GM13976 (cell line): ENCODE data around the gene EYS.

Experiments
- DNase-seq: peaks from one replicate; pipeline ENCODE4 v3.0.0; 2012; ENCODE audit warnings: low spot score
- in situ Hi-C: fragments of 300-500 bp; cut with MboI; formaldehyde crosslinking; loops from one replicate; pipeline ENCODE4 v1.12.0; 2022; ENCODE audit warnings: low sequenced_read_pairs, mixed read lengths, inconsistent platforms; ENCODE audit not compliant: unreplicated experiment
- TF ChIP-seq, protein P1 (sequence below): IDR thresholded peaks from 2 replicates; pipeline ENCODE4 v1.5.1; 2012; ENCODE audit warnings: borderline replicate concordance, mild to moderate bottlenecking; ENCODE audit not compliant: insufficient read depth; ENCODE audit errors: extremely low read depth, missing control alignments, control extremely low read depth

The EYS gene

DNA sequence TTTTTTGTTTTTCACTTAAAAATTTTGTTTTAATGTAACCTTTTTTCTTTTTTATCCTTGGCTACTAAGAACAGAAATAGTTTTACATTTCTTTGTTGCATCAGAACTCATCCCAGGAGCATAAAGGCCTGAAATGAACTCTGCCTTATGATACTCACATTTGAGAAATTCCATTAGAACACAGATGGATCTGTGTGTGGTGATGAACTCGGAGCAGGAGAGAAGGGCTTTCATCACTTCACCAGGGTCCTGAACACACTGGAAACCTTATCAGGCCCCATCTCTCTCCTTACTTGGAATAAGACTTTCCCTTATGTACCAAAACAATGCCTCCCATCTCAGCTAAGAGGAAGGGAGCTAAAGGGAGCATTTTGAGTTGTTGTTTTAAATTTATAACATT, 1932.1 kb downstream of the EYS start:
- in situ Hi-C loops = no loop called here
- TF ChIP-seq, protein P1, sequence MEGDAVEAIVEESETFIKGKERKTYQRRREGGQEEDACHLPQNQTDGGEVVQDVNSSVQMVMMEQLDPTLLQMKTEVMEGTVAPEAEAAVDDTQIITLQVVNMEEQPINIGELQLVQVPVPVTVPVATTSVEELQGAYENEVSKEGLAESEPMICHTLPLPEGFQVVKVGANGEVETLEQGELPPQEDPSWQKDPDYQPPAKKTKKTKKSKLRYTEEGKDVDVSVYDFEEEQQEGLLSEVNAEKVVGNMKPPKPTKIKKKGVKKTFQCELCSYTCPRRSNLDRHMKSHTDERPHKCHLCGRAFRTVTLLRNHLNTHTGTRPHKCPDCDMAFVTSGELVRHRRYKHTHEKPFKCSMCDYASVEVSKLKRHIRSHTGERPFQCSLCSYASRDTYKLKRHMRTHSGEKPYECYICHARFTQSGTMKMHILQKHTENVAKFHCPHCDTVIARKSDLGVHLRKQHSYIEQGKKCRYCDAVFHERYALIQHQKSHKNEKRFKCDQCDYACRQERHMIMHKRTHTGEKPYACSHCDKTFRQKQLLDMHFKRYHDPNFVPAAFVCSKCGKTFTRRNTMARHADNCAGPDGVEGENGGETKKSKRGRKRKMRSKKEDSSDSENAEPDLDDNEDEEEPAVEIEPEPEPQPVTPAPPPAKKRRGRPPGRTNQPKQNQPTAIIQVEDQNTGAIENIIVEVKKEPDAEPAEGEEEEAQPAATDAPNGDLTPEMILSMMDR = no peak
- DNase-seq = no peak

DNA sequence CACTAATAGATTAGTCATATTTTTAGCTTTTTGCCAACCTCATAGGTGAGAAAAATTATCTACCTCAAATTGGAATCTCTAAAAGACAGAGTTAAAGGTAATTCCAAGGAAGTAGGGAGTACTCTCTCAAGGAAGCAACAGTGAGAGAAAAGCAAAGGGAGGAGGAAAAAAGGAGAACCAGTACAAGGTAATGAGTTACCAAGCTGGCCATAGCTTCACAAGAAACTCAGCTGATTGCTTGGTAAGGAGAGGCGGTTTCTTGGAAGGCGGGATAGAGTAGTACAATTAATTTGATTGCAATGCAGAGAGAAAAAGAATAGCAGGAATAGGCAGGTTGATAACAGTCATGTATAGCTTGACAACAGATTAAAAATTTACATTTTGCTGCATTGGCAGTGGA, 1933.8 kb downstream of the EYS start:
- no peak for DNase-seq
- TF ChIP-seq, protein P1 = no peak
- in situ Hi-C loops = no loop called here

DNA sequence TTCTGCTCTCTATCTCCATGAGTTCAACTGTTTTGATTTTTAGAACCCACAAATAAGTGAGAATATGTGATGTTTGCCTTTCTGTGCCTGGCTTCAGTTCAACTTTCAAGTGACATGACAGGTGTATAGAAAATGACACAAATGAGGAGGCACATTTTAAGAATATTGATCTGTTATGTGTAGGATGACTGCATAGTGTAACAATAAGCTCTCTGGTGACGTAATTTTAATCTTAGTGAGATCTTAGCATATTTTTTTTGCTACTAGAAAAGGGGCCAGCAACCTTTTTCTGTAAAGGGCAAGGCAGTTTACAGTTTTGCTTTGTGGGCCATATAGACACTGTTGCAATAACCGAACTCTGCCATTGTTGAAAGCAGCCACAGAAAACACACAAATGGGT, 1941.2 kb downstream of the EYS start:
- in situ Hi-C loops = loop anchor here (10.0 kb wide), 2 partner anchors 171 to 411 kb away; no protein-coding TSS in a partner anchor
- TF ChIP-seq, protein P1 = no peak
- no peak for DNase-seq

DNA sequence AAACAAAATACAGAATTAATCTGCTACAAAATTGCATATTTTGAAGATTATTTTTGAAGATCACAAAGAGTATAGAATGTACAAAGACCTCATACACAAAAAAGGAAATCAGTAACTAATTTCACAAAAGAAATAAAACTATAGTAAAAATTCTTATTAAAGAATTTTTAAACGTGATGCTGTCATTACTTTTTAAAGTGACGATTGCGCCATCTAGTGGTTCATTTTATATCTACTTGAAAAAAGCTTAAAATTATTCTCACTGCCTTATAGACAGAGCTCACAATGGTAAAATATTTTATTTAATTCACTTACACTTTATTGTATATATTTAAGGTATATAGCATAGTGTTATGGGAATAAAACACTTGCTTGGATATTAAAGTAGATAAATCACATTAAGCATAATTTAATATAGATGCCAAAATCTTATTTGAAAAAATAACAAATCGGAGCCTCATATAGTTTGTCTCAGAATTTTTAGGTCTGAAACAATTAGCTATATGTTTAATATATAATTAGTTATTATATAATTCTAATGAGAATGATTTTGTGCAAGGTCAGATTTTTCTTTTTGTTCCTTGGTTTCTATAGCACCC, 1942.6 kb downstream of the EYS start:
- no peak for DNase-seq
- in situ Hi-C loops = loop anchor here (10.0 kb wide), 2 partner anchors 170 to 410 kb away; no protein-coding TSS in a partner anchor

DNA sequence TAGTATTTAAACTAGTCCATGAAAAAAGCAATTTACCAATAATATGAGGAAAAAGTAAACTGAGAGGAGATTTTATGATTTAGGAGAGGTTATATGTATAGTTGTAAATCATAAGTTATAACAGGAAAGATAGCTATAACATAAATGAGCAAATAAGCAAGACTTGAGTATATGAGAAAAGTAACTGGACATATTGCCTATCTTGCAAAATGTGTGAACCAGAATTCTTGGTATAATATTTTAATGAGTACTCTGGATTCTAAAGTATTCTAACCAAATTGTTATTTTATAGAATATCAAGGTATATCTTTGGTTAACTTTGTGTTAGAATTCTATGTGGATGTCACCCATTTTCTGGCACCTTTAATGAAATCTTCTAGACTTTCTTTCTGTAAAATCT, 1946.8 kb downstream of the EYS start:
- in situ Hi-C loops = loop anchor here (10.0 kb wide), 2 partner anchors 165 to 405 kb away; no protein-coding TSS in a partner anchor
- DNase-seq = no peak
- TF ChIP-seq, protein P1 = no peak

More for the DNA sequence above, 1942.6 kb downstream of the EYS start:
- TF ChIP-seq, protein P1 = no peak

DNA sequence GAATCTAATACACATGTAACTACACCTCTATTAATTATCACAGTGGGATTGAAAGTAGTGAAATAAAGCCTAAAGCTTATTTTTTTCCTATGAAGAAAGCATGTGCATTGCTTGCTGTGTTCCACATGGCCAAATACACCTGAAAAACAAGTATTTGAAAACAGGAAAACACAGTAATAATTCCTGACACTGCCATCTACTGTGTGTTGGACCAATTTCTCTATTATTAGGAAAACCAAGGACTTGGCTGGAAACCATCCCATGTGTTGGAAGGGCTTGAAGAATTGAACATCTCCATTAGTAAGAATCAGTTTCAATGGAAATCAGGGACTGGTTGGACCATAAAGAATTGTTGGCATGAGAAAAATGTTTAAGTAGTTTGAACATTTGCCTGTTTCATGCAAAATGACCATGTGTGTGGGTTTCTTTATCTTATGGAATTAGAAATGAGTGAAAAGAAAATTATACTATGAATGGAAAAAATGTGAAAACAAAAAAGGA, 1947.4 kb downstream of the EYS start:
- in situ Hi-C loops = loop anchor here (10.0 kb wide), 2 partner anchors 165 to 405 kb away; no protein-coding TSS in a partner anchor
- DNase-seq = no peak
- TF ChIP-seq, protein P1 = no peak
